Purkinje cell (primary cell): ENCODE results near the gene CYB5R2. TPM values are rescaled to one million over a fixed set of nuclear protein-coding genes. Genes with fewer than 3 reads are reported as not detected.

Source experiments
- polyA plus RNA-seq: library from polyadenylated mRNA; unstranded; fragments of >200 nt; fragmentation: Nextera tagmentation; gene quantifications from 2 replicates; pipeline ENCODE4 v1.2.1, GENCODE V29; 2014

CYB5R2 gene
- polyA plus RNA-seq = not detected in 2 replicates

DNA sequence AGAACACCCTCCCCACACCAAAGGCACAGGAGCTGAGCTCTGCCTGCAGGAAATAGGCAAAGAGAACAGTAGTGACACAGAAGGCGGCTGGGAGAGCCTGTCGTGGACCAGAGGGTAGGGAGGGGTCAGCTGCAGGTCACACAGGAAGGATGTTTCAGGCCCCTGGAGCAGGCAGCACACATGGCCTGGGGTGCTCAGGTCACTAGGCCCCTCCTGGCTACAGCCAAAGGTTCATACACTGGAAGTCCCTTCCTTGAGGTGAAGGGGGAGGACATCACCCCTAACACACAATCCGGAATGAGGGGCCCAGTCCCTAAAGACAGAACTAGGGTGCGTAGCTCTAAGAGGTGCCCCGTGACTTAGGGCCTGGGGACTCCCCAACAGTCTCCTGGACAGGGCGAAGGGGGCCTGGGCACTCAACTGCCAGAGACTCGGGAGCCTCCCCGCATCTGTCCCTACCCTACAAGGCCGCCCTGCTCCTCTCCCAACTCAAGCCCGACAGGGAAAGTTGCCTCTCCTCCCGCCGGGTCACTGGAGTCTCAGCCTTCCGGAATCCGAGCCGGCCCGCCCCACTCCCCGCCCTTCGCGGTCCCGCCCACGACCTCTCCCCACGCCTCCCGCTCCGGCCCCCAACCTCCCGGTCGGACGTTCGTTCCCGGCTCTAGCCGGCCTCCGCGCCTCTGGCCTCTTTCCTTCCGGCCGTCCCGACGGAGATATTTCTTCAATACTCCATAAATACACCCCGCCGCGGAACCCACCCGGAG lies at the start of gene CYB5R2:
CYB5R2 (minus strand) TSS at position 541 of the 764 bp plus-strand sequence. CDS start 675 bp downstream, outside the sequence.

GRCh38 chr11:7706377-7706776 lies 33.1 kb upstream of the CYB5R2 start, which contains the start of gene OVCH2:
Gene OVCH2 (minus strand): TSS chr11:7706477. CDS start chr11:7706394, 83 bp downstream.

Other genes with a start within 250 kb of the CYB5R2 start
- gene OLFML1, start 188.0 kb downstream of the CYB5R2 start, polyA plus RNA-seq = 1.5 TPM in 1 of 2 replicates, not detected in the other
- gene PPFIBP2, start 159.5 kb downstream of the CYB5R2 start, polyA plus RNA-seq = 0.65 TPM in 1 of 2 replicates, not detected in the other
- gene OVCH2, start 33.0 kb upstream of the CYB5R2 start, polyA plus RNA-seq = not detected in 2 replicates
- not detected in 2 replicates for gene OR5P2, start 123.4 kb upstream of the CYB5R2 start, polyA plus RNA-seq
- not detected in 2 replicates for gene OR5P3, start 157.3 kb upstream of the CYB5R2 start, polyA plus RNA-seq